Measurements from ENCODE around the gene NR4A3.
"Not testable (repeated sequence)": the region's sequence is repeated elsewhere in the genome, so short reads cannot be mapped to it uniquely, and the experiment has no call there.

DNA sequence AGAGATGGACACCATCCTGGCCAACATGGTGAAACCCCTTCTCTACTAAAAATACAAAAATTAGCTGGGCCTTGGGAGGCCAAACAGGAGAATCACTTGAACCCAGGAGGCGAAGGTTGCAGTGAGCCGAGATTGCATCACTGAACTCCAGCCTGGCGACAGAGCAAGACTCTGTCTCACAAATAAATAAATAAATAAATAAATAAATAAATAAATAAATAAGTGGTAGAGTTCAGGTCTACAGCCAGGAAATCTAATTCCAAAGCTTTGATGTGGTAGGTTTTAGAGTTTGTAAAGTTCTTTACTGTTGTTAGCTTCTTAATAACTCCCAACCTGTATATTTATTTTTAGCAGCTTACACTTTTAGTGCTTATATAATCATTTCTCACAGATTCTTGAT lies 35.9 kb downstream of the NR4A3 start:
- not testable (repeated sequence) for TF ChIP-seq CTCF (optimal IDR thresholded peaks at IDR 0.05 in 1 of 3, IDR thresholded peaks at IDR 0.05 in 1 of 3, conservative IDR thresholded peaks at IDR 0.05 in 1 of 3; ENCODE audit: extremely low read depth in 1 of 3, insufficient read depth in 2 of 3, low read length in 3 of 3); EZH2 (IDR thresholded peaks at IDR 0.05; ENCODE audit: low read length)

Measured in keratinocyte (primary cell).